Pancreas (tissue), 10 donors: ENCODE data around the gene SLC12A6. TPM values are rescaled to one million over a fixed set of nuclear protein-coding genes. Genes with fewer than 3 reads are reported as not detected.

ENCODE experiments used
- ATAC-seq, 4 donors: fragments of 200-7000 bp; cut with Tn5 transposase; one replicate each; pipeline versions ENCODE4 v1.8.0 to v1.9.1; 2020; ENCODE audit warnings: mild to moderate bottlenecking in 4 of 4, moderate library complexity in 4 of 4
- DNase-seq, 6 donors: peaks; one replicate each; pipeline ENCODE4 v3.0.0-alpha.2; 2020
- FAIRE-seq: peaks from 2 replicates; lab custom pipeline; 2012; peaks lifted over from hg19 to GRCh38; lab: Jason Lieb, UNC
- H3K27ac ChIP-seq, 4 donors: fragments of 200-600 bp; sonication (generic); 1 replicate in 3 of 4; 2 replicates in 1 of 4; pipeline versions ENCODE4 v1.5.0 to v1.8.0; 2020
- H3K27me3 ChIP-seq, 4 donors: fragments of 200-600 bp; one replicate each; pipeline ENCODE4 v1.8.0; 2021
- H3K36me3 ChIP-seq, 3 donors: fragments of 200-600 bp; sonication (generic) in 1 of 3; one replicate each; pipeline versions ENCODE4 v1.5.0 to v1.8.0; 2020 to 2021
- H3K4me1 ChIP-seq, 3 donors: fragments of 200-600 bp; one replicate each; pipeline ENCODE4 v1.8.0; 2021
- H3K4me3 ChIP-seq, 4 donors: fragments of 200-600 bp; sonication (generic) in 2 of 4; one replicate each; pipeline versions ENCODE4 v1.5.0 to v1.8.0; 2020 to 2021
- H3K9me3 ChIP-seq, 4 donors: fragments of 200-600 bp; one replicate each; pipeline ENCODE4 v1.8.0; 2021
- WGBS, 2 donors: extraction: QIAGEN DNeasy Blood & Tissue Kit; methylation state at CpG; one replicate each; pipeline ENCODE4 v1.1.7; 2013; 5-methylcytosine and 5-hydroxymethylcytosine counted together
- intact Hi-C, 3 donors: fragments of 100-400 bp; cut with DNase I; formaldehyde crosslinking; loops; one replicate each; pipeline versions ENCODE4 v1.11.1 to v1.14.2; 2022
- polyA plus RNA-seq, 2 donors: library from polyadenylated mRNA; stranded (reverse); fragments of 200-250 nt; gene quantifications; one replicate each; pipeline ENCODE4 v1.2.3, GENCODE V29; 2013
- total RNA-seq, 6 donors: library from RNA; stranded (reverse); fragmentation: NEBNext Ultra II Directional in 4 of 6; extraction: Animal tissue kit (Norgen Biotek cat#: 25700) in 4 of 6; gene quantifications; one replicate each; pipeline versions ENCODE4 v1.2.1 to v1.2.4, GENCODE V29; 2021 to 2023
- TF ChIP-seq, protein P1 (sequence below), 4 donors: fragments of 200-600 bp; sonication (generic) in 3 of 4; IDR thresholded peaks; one replicate each; pipeline versions ENCODE4 v1.5.0 to v1.8.0; 2021; ENCODE audit warnings: antibody characterized with exemption in 4 of 4
- donor health status: healthy with polysubstance abuse.
- donor health status: DM: no; HTN: no; CAD: no; lungs with moderate emphysema.
- donor health status: DM: no; HTN: no; CAD: no.
- donor health status: control.
- donor health status: control.
- donor health status: Bipolar disorder and iron deficiency.
- donor health status: DM: yes; HTN: yes; CAD: no.
- donor health status: DM: no; HTN: no; CAD: no.
- donor health status: DM: no; HTN: no; CAD: no.
- donor health status: DM: yes; HTN: yes; CAD: no.

The SLC12A6 gene
- total and polyA plus RNA-seq, 8 donors: 2.5 to 13.1 (median 6.0) TPM

DNA sequence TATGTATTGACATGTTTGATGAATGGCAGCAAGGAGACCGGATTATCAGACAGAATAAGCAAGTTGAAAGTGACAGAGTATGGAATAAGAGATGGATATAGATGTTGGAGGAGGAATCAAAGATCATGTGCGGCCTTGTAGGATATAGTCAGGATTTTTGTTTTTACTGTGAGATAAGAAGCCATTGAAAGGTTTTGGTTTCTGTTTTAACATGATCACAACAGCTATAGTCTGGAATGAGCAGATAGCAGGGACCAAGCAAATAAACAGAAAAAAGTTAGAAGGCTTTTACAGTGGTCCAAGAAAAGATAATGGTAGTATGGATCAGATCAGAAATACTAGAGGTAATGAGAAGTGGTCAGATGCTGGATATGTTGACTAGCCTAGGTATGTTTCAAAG lies 52.6 kb downstream of the SLC12A6 start:
- 76 to 87% methylated on average over 2 of the region's 2 CpGs for WGBS, 2 donors
- no peak for DNase-seq
- no peak overlapping the region for H3K27ac ChIP-seq
- no peak overlapping the region for H3K4me3 ChIP-seq
- intact Hi-C loops: no loop called here
- H3K9me3 ChIP-seq: no peaks in the 10 kb centered on the region
- ATAC-seq: no peak
- H3K36me3 ChIP-seq: no peaks in the 10 kb centered on the region
- no peak for FAIRE-seq
- H3K27me3 ChIP-seq: no peaks in the 10 kb centered on the region
- TF ChIP-seq, protein P1, sequence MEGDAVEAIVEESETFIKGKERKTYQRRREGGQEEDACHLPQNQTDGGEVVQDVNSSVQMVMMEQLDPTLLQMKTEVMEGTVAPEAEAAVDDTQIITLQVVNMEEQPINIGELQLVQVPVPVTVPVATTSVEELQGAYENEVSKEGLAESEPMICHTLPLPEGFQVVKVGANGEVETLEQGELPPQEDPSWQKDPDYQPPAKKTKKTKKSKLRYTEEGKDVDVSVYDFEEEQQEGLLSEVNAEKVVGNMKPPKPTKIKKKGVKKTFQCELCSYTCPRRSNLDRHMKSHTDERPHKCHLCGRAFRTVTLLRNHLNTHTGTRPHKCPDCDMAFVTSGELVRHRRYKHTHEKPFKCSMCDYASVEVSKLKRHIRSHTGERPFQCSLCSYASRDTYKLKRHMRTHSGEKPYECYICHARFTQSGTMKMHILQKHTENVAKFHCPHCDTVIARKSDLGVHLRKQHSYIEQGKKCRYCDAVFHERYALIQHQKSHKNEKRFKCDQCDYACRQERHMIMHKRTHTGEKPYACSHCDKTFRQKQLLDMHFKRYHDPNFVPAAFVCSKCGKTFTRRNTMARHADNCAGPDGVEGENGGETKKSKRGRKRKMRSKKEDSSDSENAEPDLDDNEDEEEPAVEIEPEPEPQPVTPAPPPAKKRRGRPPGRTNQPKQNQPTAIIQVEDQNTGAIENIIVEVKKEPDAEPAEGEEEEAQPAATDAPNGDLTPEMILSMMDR (IDR thresholded peaks at IDR 0.05): no peak
- H3K4me1 ChIP-seq: no peaks in the 10 kb centered on the region

DNA sequence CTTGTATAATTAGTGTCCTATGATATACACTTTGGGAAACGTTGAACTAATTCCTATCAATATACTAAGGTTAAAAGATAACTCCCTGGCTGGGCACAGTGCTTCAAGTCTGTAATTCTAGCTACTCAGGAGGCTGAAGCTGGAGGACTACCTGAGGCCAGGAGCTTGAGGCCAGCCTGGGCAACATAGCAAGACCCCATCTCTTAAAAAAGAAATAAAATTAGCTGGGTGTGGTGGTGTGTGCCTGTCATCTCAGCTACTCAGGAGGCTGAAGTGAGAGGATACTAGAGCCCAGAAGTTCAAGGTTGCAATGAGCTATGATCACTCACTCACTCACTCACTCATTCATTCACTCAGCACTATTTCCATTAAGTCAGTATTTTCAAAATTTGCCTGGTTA lies 55.2 kb downstream of the SLC12A6 start:
- DNase-seq (no peak), FAIRE-seq (no peak), ATAC-seq (no peak)
- no peak overlapping the region for H3K27ac ChIP-seq
- H3K9me3 ChIP-seq: no peaks in the 10 kb centered on the region
- H3K4me3 ChIP-seq: no peak overlapping the region
- intact Hi-C loops: no loop called here
- no peaks in the 10 kb centered on the region for H3K36me3 ChIP-seq
- peaks cover 0 to 5% (median 0%) of the 10 kb centered on the region in 3 donors for H3K4me1 ChIP-seq
- WGBS, 2 donors: 38 to 61% methylated on average over 1 of the region's 1 CpG
- TF ChIP-seq, protein P1 (IDR thresholded peaks at IDR 0.05): no peak
- no peaks in the 10 kb centered on the region for H3K27me3 ChIP-seq

DNA sequence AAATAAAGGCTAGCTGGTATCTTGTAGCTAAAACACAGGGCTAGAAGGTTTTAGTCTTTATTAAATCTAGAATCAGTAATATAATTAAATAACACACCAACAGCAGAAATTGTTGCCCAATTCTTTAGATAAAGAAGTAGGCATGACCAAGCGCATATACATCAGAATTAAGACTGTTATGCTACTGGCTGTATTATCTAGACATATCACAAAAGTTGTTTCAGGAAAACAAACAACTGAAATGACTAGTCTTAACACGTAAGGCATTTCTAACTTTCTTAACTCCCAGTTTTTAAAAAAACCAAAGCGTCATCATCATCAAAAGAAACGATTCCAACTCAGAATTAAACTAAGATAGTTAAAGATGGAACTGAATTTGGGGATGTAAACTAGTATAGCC lies 57.4 kb downstream of the SLC12A6 start:
- 77 to 83% methylated on average over 4 of the region's 4 CpGs for WGBS, 2 donors
- FAIRE-seq: no peak
- intact Hi-C loops: no loop called here

DNA sequence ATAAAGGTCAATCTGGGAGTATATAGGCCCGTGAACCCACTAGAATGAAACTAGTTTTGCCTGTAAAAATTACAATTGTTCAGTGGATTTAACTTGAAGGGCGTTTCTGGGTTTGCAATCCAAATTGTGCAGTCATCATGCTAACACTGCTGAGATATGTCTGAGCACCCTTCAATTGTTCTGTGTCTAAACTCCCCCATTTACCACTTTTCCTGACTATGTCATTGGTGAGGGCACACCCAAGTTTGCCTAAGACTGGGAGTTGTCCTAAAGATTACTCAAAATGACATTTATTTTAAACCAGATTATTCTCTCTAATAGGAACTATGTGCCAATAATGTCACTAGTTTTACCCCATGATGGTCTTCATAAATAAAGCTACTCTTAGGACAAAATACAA lies 58.2 kb downstream of the SLC12A6 start:
- intact Hi-C loops: no loop called here
- Histone ChIP-seq H3K36me3 (no peaks in the 10 kb centered on the region), H3K4me1 (peaks cover 0 to 5% (median 0%) of the 10 kb centered on the region in 3 donors), H3K27ac (no peak overlapping the region), H3K9me3 (no peaks in the 10 kb centered on the region), H3K4me3 (no peak overlapping the region), H3K27me3 (no peaks in the 10 kb centered on the region)
- FAIRE-seq: no peak
- TF ChIP-seq, protein P1 (IDR thresholded peaks at IDR 0.05): no peak
- no peak for ATAC-seq
- no peak for DNase-seq
- WGBS, 2 donors: 83 to 95% methylated on average over 2 of the region's 2 CpGs

More for the DNA sequence above, 57.4 kb downstream of the SLC12A6 start:
- Histone ChIP-seq H3K4me3 (no peak overlapping the region), H3K9me3 (no peaks in the 10 kb centered on the region), H3K27ac (no peak overlapping the region), H3K36me3 (no peaks in the 10 kb centered on the region), H3K4me1 (peaks cover 0 to 5% (median 0%) of the 10 kb centered on the region in 3 donors), H3K27me3 (no peaks in the 10 kb centered on the region)
- ATAC-seq (no peak), DNase-seq (no peak)
- TF ChIP-seq, protein P1 (IDR thresholded peaks at IDR 0.05): no peak

DNA sequence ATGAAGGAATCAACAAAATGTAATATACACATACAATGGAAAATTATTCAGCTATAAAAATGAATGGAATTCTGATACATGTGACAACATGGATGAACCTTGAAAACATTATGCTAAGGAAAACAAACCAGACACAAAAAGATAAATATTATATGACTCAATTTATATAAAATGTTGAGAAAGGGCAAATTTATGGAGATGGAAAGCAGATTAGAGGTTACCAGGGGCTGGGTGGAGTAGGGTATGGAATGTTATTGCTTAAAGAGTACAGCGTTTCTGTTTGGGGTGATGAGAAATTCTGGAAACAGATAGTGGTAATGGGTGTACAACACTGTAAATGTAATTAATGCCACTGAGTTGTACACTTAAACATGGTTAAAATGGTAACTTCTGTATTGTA lies 61.9 kb downstream of the SLC12A6 start:
- intact Hi-C loops: no loop called here
- peaks cover 0 to 5% (median 0%) of the 10 kb centered on the region in 3 donors for H3K4me1 ChIP-seq
- DNase-seq (no peak), ATAC-seq (no peak), FAIRE-seq (no peak)
- TF ChIP-seq, protein P1 (IDR thresholded peaks at IDR 0.05): no peak
- H3K9me3 ChIP-seq: no peaks in the 10 kb centered on the region
- H3K27ac ChIP-seq: no peak overlapping the region
- H3K4me3 ChIP-seq: no peak overlapping the region
- no peaks in the 10 kb centered on the region for H3K36me3 ChIP-seq
- no peaks in the 10 kb centered on the region for H3K27me3 ChIP-seq
- WGBS, 2 donors: 88 to 89% methylated on average over 1 of the region's 1 CpG
